ENCODE data around the gene PAK5.

PAK5 gene

DNA sequence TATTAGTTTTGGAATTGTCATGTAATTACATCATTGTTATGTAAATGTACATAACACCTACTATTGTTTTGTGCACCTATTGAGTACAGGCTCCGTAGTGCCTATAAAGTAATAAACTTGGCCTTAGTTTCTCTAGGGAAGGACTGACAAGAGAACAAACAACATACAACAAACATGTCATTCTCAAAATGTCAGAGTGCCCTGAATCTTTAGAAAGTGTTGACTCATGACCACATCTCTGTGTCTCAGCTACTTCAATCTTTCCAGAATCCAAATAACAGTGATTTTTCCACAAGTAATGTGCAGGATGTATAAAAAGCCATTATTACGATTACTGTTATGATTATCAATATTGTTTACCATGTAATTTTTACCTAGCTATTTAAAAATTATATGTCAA lies 307.3 kb downstream of the PAK5 start:
- no peaks in the 10 kb centered on the region for H3K36me3 Mint-ChIP-seq
- ATAC-seq (no peak), DNase-seq (ENCODE audit: low spot score in 2 of 2) (no peak)
- no peaks in the 10 kb centered on the region for H3K9me3 Mint-ChIP-seq
- H3K4me1 Mint-ChIP-seq: no peaks in the 10 kb centered on the region
- no peak overlapping the region for H3K4me3 Mint-ChIP-seq
- no peak overlapping the region for H3K27ac Mint-ChIP-seq

- DNase-seq (ENCODE audit: low spot score in 2 of 2) (no peak), ATAC-seq (no peak)
- Mint-ChIP-seq H3K9me3 (peaks cover 2% of the 10 kb centered on the region), H3K27ac (no peak overlapping the region), H3K36me3 (no peaks in the 10 kb centered on the region), H3K4me1 (no peaks in the 10 kb centered on the region), H3K4me3 (no peak overlapping the region)
These were observed 315.2 kb downstream of the PAK5 start for GRCh38 chr20:9523636-9524035.

- H3K36me3 Mint-ChIP-seq: no peaks in the 10 kb centered on the region
- ATAC-seq (no peak), DNase-seq (ENCODE audit: low spot score in 2 of 2) (no peak)
- H3K27ac Mint-ChIP-seq: no peak overlapping the region
- H3K4me1 Mint-ChIP-seq: no peaks in the 10 kb centered on the region
- H3K9me3 Mint-ChIP-seq: peaks cover 2% of the 10 kb centered on the region
- no peak overlapping the region for H3K4me3 Mint-ChIP-seq
These were observed 318.8 kb downstream of the PAK5 start for GRCh38 chr20:9520086-9520485.

- Mint-ChIP-seq H3K9me3 (peaks cover 2% of the 10 kb centered on the region), H3K4me1 (no peaks in the 10 kb centered on the region)
- no peak for DNase-seq (ENCODE audit: low spot score in 2 of 2)
These were observed 320.2 kb downstream of the PAK5 start for GRCh38 chr20:9518576-9519175.

DNA sequence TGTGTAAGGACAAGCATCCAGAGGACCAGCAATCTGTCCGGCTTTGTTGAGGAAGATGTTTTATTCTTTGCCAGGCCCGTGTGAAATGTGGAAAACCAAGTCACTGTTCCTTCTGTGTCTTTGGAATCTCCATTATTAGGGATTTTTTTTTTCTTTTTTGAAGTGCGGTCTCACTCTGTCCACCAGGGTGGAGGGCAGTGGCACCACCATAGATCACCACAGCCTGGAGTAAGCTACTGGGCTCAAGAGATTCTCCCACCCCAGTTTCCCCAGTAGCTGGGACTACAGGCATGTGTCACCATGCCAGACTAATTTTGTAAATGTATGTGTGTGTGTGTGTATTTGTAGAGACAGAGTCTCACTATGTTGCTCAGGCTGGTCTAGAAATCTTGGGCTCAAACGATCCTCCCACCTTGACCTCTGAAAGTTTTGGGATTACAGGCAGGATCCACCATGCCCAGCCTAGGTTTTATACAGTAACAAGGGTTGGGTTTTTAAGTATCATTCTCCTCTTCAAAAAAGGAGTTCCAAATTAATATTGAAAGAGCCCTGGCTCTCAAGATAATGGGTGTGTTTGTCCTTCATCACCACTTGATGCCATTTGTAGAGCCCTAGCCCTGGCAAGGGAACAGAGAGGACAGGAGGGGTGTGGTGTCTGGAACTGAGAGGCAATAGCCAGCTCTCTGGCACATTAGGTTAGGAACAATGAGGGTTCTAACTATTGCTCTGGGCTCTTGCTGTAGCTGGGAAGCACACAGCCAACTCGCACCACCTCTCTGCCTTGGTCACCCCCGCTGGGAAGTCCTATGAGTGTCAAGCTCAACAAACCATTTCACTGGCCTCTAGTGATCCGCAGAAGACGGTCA lies 321.3 kb downstream of the PAK5 start:
- H3K4me1 Mint-ChIP-seq: no peaks in the 10 kb centered on the region
- H3K9me3 Mint-ChIP-seq: peaks cover 2% of the 10 kb centered on the region
- no peak overlapping the region for H3K27ac Mint-ChIP-seq
- DNase-seq (ENCODE audit: low spot score in 2 of 2) (no peak), ATAC-seq (no peak)
- H3K4me3 Mint-ChIP-seq: no peak overlapping the region
- no peaks in the 10 kb centered on the region for H3K36me3 Mint-ChIP-seq

More at GRCh38 chr20:9518576-9519175, 320.2 kb downstream of the PAK5 start:
- Mint-ChIP-seq H3K36me3 (no peaks in the 10 kb centered on the region), H3K27ac (no peak overlapping the region), H3K4me3 (no peak overlapping the region)
- no peak for ATAC-seq

DNA sequence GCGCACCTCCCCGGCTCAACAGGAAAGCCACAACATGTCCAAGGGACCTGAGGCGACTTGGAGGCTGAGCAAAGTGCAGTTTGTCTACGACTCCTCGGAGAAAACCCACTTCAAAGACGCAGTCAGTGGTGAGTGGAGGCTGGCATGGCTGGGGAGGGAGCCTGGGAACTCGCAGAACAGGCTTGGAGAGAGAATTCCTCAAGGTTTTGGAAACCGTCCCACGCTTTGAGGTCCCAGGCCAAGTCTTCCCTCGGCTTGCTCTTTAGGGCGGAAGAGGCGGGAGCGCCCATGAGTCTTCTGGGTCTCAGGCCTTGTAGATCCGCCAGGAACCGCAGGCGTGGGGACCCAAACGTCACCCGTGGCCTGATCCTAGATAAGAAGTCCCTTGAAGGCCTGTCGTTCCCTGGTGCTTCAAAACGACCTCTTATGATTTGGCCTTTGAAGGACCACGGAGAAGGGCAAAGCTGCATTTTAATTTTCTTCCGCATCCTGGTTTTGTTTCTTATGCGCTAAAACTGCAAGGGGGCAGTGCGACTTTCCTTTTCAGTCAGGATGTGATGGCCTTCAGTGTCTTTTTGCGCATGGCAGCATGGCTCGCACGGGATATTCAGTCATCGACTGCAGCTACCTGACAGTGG lies 322.5 kb downstream of the PAK5 start:
- Mint-ChIP-seq H3K27ac (no peak overlapping the region), H3K4me3 (no peak overlapping the region), H3K9me3 (peaks cover 2% of the 10 kb centered on the region), H3K4me1 (no peaks in the 10 kb centered on the region), H3K36me3 (no peaks in the 10 kb centered on the region)
- DNase-seq (ENCODE audit: low spot score in 2 of 2) (no peak), ATAC-seq (no peak)

GRCh38 chr20:9515741-9516233 lies 323.1 kb downstream of the PAK5 start:
- Mint-ChIP-seq H3K27ac (no peak overlapping the region), H3K36me3 (no peaks in the 10 kb centered on the region), H3K4me1 (no peaks in the 10 kb centered on the region), H3K4me3 (no peak overlapping the region), H3K9me3 (peaks cover under 1% of the 10 kb centered on the region)
- DNase-seq (ENCODE audit: low spot score in 2 of 2) (no peak), ATAC-seq (no peak)

DNA sequence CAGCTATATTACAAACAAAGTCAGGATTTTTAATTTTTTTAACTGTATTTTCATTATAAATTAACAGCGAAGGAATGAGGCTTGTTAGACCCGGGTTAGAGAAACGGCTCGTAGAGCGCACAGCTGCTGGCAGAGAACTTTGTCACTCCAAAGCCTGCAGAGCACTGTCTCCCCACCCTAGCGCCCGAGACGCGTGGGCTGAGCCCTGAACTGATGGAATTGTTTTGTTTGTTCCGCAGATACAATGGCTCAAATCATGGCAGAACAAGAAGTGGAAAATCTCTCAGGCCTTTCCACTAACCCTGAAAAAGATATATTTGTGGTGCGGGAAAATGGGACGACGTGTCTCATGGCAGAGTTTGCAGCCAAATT lies 323.7 kb downstream of the PAK5 start:
- Mint-ChIP-seq H3K4me1 (no peaks in the 10 kb centered on the region), H3K36me3 (no peaks in the 10 kb centered on the region), H3K27ac (no peak overlapping the region), H3K9me3 (no peaks in the 10 kb centered on the region), H3K4me3 (no peak overlapping the region)
- DNase-seq (ENCODE audit: low spot score in 2 of 2): no peak
- ATAC-seq: no peak

- Mint-ChIP-seq H3K4me3 (no peak within 1 kb of the TSS), H3K27ac (no peak within 1 kb of the TSS)
- no peak for DNase-seq (ENCODE audit: low spot score in 2 of 2)
These were observed 324.2 kb downstream of the PAK5 start, which contains the start of gene LAMP5 for GRCh38 chr20:9514461-9515213. TSS of gene LAMP5 (plus strand) at chr20:9514590. CDS start at chr20:9514853, 263 bp downstream.

GRCh38 chr20:9514072-9514460 lies 324.8 kb downstream of the PAK5 start:
- no peaks in the 10 kb centered on the region for H3K9me3 Mint-ChIP-seq
- no peak overlapping the region for H3K27ac Mint-ChIP-seq
- H3K36me3 Mint-ChIP-seq: no peaks in the 10 kb centered on the region
- H3K4me1 Mint-ChIP-seq: no peaks in the 10 kb centered on the region
- H3K4me3 Mint-ChIP-seq: no peak overlapping the region
- DNase-seq (ENCODE audit: low spot score in 2 of 2) (no peak), ATAC-seq (no peak)

More at GRCh38 chr20:9514461-9515213, 324.2 kb downstream of the PAK5 start, which contains the start of gene LAMP5:
- Mint-ChIP-seq H3K4me1 (no peaks in the 10 kb centered on the region), H3K9me3 (no peaks in the 10 kb centered on the region), H3K36me3 (no peaks in the 10 kb centered on the region)
- no peak for ATAC-seq

GRCh38 chr20:9510911-9511310 lies 328.0 kb downstream of the PAK5 start:
- no peaks in the 10 kb centered on the region for H3K9me3 Mint-ChIP-seq
- ATAC-seq (no peak), DNase-seq (ENCODE audit: low spot score in 2 of 2) (no peak)
- no peaks in the 10 kb centered on the region for H3K4me1 Mint-ChIP-seq
- H3K4me3 Mint-ChIP-seq: no peak overlapping the region
- H3K27ac Mint-ChIP-seq: no peak overlapping the region
- no peaks in the 10 kb centered on the region for H3K36me3 Mint-ChIP-seq

- no peak for ATAC-seq
- Mint-ChIP-seq H3K9me3 (no peaks in the 10 kb centered on the region), H3K4me3 (no peak overlapping the region), H3K27ac (no peak overlapping the region), H3K4me1 (no peaks in the 10 kb centered on the region), H3K36me3 (no peaks in the 10 kb centered on the region)
- DNase-seq (ENCODE audit: low spot score in 2 of 2): no peak
These were observed 329.6 kb downstream of the PAK5 start for GRCh38 chr20:9509246-9509645.

GRCh38 chr20:9508696-9509178 lies 330.1 kb downstream of the PAK5 start:
- Mint-ChIP-seq H3K4me3 (no peak overlapping the region), H3K27ac (no peak overlapping the region), H3K36me3 (no peaks in the 10 kb centered on the region), H3K9me3 (no peaks in the 10 kb centered on the region), H3K4me1 (no peaks in the 10 kb centered on the region)
- DNase-seq (ENCODE audit: low spot score in 2 of 2) (no peak), ATAC-seq (no peak)

DNA sequence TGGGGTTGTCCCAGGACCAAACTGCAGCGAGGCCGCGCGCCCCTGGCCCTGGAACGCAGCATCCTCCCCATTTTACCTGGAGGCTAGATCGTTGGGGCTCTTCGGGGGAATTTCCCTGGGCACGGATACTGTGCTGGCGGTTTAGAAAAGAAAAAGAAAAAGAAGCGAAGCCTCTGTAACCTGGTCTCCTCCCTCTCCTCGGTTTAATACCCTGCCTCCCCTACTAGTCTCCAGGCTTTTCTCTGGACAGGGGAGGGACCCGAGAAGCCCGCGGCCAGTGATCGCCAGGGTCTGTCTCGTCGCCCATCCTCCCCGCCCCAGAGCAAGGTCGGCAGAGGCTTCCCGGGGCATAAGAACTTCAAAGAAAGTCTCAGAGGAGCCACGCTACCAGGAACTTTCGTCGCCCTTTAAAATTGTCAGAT lies 330.6 kb downstream of the PAK5 start:
- Mint-ChIP-seq H3K4me1 (no peaks in the 10 kb centered on the region), H3K27ac (no peak overlapping the region), H3K4me3 (no peak overlapping the region), H3K36me3 (no peaks in the 10 kb centered on the region), H3K9me3 (no peaks in the 10 kb centered on the region)
- no peak for DNase-seq (ENCODE audit: low spot score in 2 of 2)
- ATAC-seq: no peak

All from stimulated activated effector memory CD8-positive, alpha-beta T cell treated with anti-CD3 and anti-CD28 coated beads, Interleukin-12 subunit alpha, Interleukin-12 subunit beta, amount 100 ng/mL, for 72 hours (primary cell).